ENCODE data around the gene A2ML1. TPM values are rescaled to one million over a fixed set of nuclear protein-coding genes. Genes with fewer than 3 reads are reported as not detected.
"Not testable (repeated sequence)": the region's sequence is repeated elsewhere in the genome, so short reads cannot be mapped to it uniquely, and the experiment has no call there.

The A2ML1 gene
- polyA plus RNA-seq, 3 donors = 0.20 to 0.86 (median 0.71) TPM

- DNase-seq = no peak
These were observed 84.1 kb downstream of the A2ML1 start for GRCh38 chr12:8906266-8907180.

DNA sequence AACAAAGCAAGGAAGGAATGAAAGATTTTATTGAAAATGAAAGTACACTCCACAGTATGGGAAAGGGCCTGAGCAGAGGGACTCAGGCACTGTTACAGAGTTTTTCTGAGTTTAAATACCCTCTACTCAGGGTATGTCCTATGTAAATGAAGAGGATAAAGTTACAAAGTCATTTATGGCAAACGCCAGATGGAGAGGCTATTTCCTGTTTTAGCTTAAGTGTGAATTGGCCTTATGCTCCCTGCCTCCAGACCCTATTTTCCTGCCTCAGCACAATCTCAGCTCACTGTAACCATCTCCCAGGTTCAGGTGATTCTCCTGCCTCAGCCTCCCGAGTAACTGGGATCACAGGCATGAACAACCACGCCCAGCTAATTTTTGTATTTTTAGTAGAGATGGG, 85.1 kb downstream of the A2ML1 start:
- no peak for DNase-seq

GRCh38 chr12:8909752-8910151, 87.3 kb downstream of the A2ML1 start:
- no peak for DNase-seq

DNA sequence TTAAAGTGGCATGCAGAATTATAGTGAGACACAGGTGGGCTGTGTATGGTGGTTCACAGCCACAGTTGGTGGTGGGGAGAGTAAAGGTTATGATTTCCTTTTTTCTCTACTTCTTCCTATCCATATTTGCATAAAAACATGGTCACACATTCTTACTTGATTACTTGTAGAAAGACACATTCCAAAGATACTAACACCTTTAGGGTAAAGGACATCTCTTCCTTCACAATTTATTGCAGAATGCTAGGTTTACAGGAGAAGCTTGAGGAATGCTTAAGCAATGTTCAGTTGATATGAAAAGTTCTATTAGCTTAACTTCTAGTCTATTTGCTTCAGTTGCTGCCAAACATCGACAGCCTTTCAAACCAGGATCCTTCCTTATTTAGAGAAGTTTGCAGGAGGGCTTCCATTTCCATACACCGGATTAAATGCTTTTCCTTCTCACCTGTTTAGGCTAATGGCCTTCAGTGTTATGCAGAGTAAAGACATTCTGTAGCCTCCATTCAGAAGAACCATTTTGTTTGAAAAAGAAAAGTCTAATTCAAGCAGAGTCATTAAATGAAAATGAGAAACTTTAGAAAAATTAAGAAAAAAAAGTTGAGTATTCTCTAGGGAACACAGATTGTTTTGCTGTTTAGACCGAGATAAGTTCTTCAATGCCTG, 89.3 kb downstream of the A2ML1 start:
- no peak for DNase-seq

DNA sequence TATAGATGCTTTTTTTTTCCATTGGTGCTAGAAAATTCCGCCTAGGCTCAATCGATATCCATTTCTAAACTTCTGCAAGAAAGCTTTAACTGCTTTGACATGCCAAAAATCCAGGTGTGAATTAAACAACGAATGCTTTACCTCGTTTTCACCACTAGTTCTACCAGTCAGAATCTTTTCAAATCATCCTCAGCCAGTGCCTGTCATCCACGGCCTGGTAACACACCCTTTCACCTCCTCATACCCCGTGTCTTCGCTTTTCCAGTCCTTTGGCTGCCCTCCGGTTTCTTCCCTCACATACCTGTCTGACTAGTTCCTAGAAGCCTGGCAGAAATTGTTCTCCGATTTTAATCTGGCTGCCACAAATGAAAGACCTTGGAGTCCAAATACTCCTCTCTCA, 90.5 kb downstream of the A2ML1 start:
- DNase-seq = no peak

DNA sequence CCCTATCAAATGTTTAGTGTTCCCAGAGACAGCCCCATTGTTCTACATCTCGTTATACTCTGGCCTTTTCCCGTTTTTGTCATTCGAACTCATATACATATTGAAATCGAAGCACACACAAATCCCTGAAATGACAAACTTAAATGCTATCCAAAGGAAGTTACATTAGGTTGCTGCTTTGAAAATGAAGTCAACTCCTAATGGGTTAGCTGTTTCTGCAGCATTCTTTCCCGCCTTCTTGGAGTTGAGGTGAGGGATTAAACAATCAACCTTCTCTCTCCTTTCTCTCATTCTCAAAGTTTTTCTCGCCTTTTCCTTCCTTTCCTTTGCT, 91.2 kb downstream of the A2ML1 start:
- DNase-seq = no peak

DNA sequence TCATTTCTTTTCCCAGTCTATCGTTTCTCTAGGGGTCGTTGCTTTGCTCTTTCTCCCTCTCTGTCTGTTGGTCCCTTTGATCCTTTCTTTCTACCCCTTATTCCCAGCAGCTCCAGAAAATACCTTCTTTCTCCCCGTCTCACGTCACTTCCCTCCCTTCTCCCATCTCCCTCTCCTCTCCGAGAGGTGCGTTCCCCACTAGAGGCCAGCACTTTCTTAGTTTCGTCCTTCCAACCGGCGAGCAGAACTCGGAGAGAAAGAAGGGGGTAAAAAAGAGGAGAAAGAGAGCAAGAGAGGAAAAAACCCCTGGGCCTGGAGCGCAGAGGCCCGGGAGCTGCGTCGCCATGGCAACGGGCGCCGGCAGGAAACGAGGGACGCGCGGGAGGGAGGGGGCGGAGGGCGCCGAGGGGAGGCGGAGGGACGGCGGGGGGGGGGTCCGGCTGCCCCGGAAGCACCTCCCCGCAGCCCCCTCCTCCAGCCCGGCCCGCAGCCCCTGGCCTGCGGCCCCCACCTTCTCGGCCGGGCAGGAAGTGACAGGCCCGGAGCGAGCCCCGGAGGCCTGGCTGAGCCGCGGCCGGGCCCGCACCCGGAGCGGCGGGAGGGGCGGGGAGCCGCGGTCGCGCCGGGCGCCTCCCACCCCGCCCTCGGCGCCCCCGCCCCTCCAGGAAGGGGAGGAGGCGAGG, 91.8 kb downstream of the A2ML1 start, which contains the start of gene PHC1:
Gene PHC1, plus strand, starts transcription at position 477 of the 683 bp plus-strand sequence. CDS start 3,169 bp downstream, outside the sequence.
- peak; percentile 86 for DNase-seq

DNA sequence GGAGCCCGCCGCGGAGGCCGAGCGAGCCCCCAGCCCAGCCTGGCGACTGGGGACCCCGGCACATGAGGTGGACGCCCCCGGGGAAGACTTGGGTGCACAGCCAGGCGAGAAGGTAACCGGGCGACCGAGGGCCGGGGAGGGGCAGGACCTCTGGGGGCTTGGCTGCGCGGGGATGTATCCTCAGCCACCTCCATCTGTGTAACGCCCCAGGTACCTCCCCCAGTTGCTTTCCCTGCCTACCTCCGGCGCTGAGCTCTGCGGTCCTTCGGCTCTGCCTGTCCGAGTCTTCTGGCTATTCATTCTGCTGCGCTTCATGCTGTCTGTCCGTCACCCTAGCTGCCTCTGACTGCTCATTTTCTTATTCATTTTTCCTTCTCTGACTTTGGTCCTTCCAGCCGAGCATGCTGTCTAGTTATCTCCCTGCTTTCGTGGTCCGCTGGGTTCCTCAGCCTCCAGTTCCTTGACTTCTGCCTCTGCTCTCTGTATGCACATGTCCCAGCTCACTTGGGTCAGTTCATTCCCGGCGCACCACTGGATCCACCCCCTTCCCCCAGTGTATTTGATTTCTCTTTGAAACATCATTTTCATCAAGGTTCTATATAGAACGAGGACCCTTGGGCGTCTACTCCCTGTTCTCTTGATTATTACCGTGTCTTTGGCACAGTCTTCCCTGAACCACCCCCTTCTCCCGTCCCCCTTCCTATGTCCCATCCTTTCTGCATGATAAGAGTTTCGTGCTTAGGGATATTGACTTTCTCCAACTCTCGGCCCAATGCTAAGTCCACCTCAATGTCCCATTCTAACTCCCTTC, 92.5 kb downstream of the A2ML1 start:
- DNase-seq = peak; percentile 60

DNA sequence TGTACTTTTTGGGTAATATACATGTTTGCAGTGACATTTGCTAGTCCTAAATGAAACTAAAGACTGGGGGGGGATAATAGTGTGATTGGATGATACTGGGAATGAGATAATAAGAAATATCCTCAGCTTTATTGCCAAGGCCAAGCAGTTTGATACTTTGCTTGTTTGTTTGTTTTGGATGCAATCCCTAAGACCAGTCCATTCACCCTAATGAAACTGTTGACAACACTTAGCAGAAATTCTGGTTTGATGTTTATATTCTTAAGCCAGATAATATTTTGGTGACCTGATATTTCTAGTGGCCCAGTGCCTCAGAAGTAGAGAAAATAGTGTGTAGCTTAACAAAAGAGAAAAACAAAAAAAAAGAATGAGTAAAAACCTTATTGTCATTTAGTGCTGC, 93.7 kb downstream of the A2ML1 start:
- DNase-seq = no peak

DNA sequence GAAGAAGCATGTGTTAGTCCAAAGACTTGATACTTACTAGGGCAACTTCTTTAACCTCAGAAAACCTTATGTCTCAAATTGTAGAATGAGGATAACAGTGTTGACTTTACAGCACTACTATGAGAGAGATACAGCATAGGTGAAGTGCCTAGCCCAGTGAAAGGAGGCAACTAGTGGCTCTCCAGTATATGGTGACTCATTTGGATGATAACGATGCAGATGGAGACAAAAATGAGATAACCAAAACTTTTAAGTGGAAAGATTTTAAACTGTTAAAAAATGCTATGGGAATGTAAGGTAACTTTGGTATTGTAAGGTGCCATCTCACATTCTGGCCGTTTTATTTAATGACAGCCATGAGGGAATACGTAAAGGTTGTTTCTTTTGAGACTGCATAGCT, 94.6 kb downstream of the A2ML1 start:
- no peak for DNase-seq

- DNase-seq = no peak
These were observed 95.3 kb downstream of the A2ML1 start for GRCh38 chr12:8917751-8918150.

DNA sequence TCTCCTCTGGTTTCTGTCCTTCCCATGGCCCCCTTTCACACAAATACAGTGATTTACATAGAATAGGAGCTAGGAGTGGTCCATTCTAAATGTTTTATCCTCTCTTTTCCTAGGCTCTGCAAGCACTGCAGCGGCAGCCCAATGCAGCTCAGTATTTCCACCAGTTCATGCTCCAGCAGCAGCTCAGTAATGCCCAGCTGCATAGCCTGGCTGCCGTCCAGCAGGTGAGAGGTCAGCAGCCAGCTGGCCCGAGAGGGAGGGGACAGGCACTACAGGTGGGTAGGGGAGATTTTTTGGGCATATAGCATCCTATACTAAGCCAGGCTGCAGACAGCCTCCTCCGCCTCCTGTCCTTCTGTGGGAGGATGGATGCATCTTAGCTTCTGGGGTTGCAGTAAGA, 97.2 kb downstream of the A2ML1 start:
- DNase-seq = not testable (repeated sequence)

DNA sequence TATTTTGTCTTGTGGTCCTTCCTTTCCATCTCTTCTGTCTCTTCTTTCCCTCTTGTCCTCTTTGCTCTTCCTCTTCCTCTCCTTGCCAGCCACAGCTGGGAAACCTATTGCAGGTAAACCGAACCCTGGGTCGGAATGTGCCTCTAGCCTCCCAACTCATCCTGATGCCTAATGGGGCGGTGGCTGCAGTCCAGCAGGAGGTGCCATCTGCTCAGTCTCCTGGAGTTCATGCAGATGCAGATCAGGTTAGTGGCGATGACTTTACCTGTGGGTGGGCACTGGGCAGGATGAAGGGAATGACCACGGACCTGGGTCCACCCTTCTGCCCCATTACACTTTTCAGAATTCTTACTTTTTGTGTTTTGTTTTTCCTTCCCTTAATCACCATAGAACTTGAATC, 100.1 kb downstream of the A2ML1 start:
- no peak for DNase-seq

Other genes with a start within 250 kb of the A2ML1 start
- gene AICDA, start 209.8 kb upstream of the A2ML1 start, polyA plus RNA-seq (ENCODE audit: insufficient read length in 3 of 3) = under 1 TPM; 0.34 to 0.71 (median 0.65) TPM
- gene MFAP5, start 159.8 kb upstream of the A2ML1 start, polyA plus RNA-seq (ENCODE audit: insufficient read length in 3 of 3) = 1 to 10 TPM in 2 of 3 donors, under 1 TPM in 1; 0.10 to 2.3 (median 1.0) TPM
- gene RIMKLB, start 124.6 kb upstream of the A2ML1 start, polyA plus RNA-seq (ENCODE audit: insufficient read length in 3 of 3) = 100 to 1,000 TPM in 2 of 3 donors, 10 to 100 TPM in 1; 93.8 to 120 (median 114) TPM
- gene PHC1, start 91.9 kb downstream of the A2ML1 start, polyA plus RNA-seq (ENCODE audit: insufficient read length in 3 of 3) = 10 to 100 TPM; 67.8 to 95.9 (median 94.2) TPM
- gene M6PR, start 127.0 kb downstream of the A2ML1 start, polyA plus RNA-seq (ENCODE audit: insufficient read length in 3 of 3) = 100 to 1,000 TPM; 204 to 212 (median 208) TPM
- gene KLRG1, start 166.9 kb downstream of the A2ML1 start, polyA plus RNA-seq (ENCODE audit: insufficient read length in 3 of 3) = 1 to 10 TPM; 1.8 to 2.2 (median 1.9) TPM

All from renal pelvis (tissue), 4 donors.